ENCODE measurements around the gene SLC19A1.

Gene SLC19A1

DNA sequence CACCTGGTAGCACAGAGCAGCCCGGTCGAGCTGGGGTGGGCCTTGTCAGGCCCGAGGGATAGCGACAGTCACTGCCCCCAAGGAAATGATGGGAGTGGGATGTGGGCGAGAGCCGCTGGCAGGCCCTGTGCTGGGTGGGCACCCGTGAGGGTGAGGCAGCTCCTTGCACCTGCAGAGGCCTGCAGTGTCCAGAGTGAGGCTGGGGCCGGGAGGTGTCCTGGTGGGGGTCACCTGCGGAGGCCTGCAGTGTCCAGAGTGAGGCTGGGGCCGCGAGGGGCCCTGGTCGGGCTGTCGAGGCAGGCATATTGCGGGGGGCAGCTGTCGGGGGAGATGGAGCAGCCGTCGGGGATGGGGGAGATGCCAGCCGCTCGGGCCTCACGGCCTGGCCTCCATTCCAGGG lies 49.5 kb downstream of the SLC19A1 start:
- DNase-seq (ENCODE audit: low spot score): no peak

DNA sequence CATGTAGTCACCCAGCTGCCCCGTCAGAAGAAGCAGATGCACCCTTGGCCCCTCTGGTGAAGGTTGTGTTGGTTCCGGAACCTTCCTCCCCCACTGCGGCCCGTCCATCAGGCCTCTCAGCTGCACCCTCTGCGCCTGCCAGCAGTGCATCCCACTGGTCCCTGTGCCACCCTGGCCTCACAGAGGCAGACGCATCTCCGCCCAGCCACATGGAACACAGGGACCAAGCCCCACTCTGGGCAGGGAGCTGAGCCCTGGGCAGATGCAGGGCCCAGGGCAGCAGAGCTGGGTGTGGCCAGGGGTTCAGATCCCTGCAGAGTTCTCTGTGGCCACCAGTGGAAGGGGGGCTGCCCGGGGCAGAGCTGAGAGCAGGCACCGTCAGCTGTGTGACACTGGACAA lies 50.6 kb downstream of the SLC19A1 start:
- DNase-seq (ENCODE audit: low spot score): no peak

DNA sequence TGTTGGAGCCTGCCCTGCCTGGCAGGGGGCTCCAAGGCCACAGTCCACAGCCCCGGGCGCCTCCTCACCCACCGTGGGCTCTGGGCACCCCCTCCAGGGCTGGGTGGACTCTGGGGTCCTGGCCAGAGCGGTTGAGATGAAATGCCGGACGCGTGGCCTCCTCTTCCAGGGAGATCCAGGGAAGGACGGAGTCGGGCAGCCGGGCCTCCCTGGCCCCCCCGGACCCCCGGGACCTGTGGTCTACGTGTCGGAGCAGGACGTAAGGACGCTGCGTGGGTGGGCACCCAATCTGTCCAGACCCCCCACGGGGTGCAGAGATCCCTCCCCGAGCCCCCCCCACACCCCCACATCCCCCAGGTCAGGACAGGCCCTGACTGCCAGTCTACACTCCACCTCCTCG lies 51.2 kb downstream of the SLC19A1 start:
- no peak for DNase-seq (ENCODE audit: low spot score)

DNA sequence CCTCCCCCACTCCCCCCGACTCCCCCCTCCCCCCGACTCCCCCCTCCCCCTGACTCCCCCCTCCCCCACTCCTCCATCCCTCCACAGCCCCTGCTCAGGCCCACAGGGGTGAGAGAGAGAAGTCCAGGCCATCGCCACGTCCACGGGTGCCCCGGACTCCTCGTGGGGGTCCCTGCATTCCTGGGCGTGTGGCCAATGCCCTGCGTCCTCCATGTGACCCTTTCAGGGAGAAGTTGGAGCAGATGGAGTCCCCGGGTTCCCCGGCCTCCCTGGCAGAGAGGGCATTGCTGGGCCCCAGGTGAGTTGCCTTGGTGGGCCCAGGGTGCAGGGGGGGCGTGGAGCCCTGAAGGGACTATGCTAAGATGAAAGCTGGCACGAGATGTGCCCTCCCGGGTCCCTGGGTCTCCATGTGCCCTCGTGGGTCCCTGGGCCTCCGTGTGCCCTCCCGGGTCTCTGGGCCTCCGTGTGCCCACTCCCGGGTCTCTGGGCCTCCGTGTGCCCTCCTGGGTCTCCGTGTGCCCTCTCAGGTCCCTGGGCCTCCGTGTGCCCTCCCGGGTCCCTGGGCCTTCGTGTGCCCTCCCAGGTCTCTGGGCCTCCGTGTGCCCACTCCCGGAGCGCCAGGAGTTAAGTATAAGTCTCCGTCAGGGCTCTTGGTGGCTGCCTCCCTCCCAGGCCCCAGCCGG lies 52.0 kb downstream of the SLC19A1 start:
- no peak for DNase-seq (ENCODE audit: low spot score)

DNA sequence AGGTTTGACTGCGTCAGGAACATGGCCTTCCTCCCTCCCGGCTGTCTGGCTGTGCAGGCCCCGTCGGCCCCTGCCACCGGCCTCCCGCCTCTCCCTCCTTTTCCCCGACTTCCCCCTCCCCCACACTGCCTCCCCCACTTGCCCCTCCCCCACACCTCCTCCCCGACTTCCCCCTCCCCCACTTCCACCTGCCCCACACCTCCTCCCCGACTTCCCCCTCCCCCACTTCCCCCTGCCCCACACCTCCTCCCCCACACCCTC lies 52.6 kb downstream of the SLC19A1 start:
- no peak for DNase-seq (ENCODE audit: low spot score)

DNA sequence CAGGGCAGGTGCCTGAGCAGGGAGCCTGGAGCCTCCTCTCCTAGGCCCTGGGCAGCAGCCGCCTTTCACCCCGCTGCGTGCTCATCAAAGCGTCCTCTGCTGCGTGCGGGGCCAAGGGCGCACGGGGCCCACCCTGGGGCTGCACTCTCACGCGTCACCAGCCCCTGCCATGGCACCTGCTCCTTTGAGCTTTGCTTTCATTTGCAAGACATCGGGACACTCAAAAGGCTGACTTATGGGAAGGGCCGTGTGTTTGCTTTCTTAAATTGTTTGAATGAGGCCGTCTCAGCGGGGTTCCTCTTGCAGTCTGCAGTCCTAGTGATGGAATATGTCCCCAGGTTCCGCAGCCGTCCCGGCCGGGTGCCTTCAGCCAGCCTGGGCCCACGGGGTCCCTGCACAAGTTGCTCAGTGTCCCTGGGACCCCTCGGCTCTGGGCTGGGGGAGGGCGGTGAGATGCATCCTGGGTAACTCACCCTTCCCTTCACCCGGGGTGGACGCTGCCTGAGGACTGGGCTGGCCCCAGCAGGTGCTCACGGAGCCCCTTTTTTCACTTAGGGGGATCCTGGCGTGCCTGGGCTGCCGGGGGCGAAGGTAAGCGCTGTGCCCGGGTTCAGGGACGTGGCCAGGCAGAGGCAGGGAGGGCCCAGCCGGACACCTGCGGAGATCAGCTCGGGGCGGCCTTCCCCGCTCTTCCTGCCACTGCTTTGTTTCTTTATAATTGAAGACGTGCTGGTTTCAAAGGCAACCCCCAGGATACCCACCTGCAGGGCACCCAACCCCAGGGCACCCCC lies 53.1 kb downstream of the SLC19A1 start:
- no peak for DNase-seq (ENCODE audit: low spot score)

DNA sequence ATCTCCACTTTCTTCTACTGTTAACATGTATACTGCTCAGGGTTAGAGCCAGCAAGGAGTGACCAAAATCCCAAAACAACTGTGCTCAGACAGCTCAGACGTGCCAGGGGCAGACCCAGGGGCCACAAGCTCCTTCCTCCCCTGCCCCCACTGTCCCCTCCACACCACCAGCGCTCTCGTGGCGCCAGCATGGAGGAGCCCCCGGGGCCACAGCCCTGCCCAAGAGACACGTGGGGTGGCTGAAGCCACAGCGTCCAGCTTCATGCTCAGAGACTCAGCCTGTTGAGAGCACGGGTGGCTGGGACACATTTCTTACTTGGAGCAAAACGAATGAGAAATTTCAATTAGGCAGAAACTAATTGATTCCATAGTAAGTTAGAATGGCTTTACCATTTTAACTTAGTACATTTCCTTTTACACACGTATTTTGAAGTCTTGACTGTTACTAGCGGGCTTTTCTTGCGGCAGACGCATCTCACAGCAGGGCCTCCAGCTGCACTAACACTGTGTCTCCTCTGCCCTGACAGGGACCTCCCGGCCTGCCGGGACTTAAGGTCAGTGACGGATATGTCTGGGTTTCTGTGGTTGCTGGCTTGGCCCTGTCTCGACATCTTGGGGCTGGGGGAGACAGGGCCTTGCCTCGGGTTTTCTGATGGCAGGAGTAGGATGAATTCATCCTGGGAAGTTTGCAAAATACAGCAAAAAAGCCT lies 54.2 kb downstream of the SLC19A1 start:
- DNase-seq (ENCODE audit: low spot score): no peak

DNA sequence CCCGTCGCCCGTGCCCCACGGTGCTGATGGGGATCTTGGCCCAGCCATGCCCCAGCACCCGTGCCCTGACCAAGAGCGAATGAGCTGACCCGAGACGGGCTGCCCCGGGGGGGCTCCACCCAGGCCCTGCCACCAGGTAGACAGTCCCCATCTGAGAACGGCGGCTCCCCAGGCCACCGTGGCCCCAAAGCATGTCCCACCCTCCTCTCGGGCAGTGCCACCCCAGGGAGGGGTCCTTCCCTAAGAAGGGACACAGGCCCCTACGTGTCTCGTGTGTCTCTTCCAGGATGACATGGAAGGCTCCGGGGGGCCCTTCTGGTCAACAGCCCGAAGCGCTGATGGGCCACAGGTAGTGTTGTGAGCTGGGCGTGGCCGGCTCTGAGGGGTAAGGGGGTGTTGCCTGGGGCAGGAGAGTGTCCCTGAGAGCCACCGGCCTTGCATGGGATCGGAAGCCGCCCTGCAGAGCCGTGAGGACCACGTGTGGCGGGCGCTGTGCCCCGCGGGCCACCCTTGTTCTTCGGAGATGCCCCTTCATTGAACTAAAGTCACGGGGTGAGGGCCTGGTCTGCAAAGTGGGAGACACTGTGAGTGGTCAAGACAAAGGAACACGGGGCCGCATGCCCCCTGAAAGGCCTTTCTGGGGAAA lies 55.0 kb downstream of the SLC19A1 start:
- no peak for DNase-seq (ENCODE audit: low spot score)

DNA sequence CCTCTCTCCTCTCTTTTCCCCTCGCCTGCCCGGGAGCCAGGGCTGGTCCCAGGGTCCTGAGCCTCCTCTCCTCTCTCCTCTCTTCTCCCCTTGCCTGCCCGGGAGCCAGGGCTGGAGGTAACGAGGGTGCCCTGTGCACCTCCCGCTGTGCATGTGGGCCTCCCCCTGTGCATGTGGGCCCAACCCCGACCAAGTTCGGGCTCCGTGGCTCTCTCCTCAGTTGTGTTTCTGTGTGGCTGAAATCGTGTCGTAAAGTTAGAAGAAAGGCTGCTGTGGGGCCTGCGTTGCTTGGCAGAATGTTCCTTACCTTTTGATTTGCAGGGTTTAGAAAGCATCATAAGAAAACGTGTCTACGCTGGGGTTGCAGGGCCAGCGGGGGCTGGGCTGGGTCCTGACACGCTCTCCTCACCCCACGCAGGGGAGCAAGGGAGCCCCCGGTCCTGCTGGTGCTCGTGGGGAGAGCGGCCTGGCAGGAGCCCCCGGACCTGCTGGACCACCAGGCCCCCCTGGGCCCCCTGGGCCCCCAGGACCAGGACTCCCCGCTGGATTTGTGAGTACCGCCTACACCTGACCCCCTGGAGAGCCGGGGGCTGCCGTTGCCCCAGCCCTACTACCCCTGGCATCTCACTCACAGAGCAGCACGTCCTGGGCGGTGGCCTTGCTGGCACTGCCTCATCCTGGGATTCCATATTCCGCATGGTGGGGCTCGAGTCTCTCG lies 55.6 kb downstream of the SLC19A1 start:
- no peak for DNase-seq (ENCODE audit: low spot score)

DNA sequence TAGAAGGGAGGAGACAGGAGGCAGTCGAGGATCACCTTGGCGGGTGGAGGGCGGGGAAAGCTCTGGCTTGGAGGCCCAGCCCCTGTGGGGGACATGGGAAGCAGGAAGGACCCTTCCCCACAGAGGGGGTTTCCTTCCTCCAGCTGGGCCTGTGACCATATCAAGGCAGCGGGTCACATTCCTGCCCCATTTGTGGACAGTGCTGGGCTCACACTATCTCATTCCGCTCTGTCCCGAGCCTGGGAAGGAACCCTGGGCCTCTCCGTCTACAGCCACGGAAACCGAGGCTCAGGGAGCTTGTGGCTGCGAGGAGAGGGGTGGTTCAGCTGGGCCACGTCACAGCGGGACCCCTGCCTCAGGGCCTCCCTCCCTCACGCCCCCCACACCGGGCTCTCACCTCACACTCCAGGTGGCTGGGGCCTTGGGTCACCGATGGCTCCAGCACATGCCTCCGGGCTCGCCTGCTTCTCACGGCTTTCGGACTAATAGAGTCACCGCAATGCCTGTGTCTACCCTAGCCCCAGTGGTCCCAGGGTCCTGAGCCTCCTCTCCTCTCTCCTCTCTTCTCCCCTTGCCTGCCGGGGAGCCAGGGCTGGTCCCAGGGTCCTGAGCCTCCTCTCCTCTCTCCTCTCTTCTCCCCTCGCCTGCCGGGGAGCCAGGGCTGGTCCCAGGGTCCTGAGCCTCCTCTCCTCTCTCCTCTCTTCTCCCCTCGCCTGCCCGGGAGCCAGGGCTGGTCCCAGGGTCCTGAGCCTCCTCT lies 56.4 kb downstream of the SLC19A1 start:
- no peak for DNase-seq (ENCODE audit: low spot score)

DNA sequence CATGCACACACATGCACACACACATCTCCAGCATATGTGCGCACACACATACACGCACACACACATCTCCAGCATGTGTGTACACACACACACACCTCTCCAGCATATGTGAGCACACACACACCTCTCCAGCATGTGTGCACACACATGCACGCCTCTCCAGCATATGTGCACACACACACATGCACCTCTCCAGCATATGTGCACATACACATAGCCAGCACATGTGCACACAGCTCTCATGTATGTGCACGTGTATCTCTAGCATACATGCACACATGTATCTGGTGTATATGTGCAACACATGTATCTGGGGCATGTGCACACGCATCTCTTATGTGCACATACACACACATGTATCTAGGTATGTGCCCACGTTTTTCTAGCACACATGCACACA lies 57.9 kb downstream of the SLC19A1 start:
- DNase-seq (ENCODE audit: low spot score): no peak

DNA sequence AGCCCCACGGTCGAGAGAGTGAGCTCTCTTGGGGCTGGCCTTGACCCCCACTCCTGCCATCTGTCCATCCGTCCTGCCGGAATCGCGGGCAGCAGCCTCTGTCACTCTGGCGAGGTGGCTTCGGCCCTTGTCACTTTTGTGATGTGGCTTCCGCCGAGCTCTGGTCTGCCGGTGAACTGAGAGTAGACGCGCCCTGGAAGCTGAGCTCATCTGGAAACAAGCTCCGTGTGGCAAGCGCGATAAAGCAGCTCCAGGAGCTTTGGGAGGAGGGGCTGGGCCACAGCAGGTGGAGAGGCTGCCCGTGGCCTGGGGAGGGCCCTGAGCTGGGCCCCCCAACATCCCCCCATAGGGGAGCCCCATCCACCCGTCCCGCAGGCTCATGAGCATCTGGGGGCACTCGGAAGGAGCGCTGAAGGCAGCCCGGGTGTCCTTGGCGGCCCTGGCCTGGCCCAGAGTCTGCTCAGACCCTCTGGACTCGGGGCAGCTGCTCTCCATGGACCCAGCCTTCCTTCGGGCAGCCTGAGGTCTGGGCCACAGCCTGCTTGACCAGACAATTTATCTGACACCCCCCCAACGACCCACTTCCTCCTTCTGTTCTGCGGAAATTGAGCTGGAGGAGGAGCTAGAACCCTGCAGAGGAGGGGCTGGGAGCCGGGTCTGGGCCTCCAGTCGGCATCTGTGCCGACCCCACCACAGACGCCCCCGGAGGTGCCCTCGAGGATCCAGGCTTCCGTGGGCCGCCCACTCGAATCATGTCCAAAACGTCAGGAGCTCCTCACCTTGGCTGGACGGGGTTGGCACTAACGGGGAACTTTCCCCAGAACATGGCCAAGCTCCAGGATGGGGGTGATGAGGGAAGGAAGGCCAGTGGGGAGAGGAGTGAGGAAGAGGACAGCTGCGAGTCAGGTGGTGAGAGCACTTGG lies 59.1 kb downstream of the SLC19A1 start:
- no peak for DNase-seq (ENCODE audit: low spot score)

DNA sequence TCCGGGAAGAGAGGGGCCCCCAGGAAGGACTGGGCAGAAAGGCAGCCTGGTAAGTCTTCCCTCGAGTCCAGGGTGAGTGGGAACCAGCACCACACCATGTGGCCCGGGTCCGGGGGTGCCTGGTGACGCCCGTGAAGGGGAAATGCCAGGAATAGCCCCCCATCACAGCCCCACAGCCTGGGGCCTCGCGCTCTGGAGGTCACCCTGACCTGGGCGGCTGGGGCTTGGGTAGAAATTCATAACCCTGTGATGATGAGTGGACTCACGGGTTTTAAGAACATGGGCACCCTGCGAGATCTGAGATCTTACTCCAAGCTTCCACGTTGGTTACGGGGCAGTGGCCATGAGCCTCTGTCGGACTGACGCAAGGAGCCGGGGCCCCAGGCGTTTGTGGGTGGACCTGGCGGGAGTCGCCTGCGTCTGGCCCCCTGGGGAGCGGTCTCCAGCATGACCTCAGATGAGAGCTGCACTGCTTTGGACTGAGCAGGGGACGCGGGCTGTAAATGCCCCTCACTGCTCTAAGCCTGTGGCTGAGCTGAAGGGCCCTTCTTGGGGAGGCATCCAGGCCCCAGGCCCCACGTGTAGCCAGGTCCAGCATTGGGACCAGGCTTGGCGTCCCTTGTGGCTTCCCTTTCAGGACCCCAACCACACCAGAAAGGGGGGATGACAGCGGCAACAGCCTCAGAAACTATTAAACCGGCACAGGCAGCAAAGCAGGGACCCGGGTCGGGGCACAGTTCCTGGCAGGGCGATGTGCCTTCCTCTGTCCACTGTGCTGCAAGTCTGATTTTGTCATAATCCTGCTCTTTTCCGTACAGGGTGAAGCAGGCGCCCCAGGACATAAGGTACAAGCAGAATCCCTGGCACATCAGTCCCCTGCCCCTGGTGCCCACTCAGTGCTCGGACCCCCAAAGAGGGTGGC lies 60.0 kb downstream of the SLC19A1 start:
- no peak for DNase-seq (ENCODE audit: low spot score)

DNA sequence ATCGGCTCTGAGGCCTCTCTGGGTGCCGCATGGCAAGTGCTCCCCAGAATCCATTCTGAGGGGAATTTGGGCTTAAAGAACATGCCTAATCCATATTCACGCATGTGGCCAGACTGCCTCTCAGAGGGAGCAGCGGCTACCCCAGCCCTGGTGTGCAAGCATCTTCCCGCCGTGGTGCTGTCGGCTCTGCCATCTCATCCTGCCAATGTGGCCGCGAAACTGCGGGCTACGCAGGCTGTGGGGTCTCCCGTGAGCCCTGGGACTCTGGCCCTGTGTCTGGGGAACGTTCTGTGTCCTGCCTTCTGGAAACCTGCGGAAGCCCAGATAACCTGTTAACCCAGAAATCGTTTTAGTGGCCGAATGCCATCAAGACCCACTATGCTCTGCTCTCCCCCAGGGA lies 60.7 kb downstream of the SLC19A1 start:
- no peak for DNase-seq (ENCODE audit: low spot score)

DNA sequence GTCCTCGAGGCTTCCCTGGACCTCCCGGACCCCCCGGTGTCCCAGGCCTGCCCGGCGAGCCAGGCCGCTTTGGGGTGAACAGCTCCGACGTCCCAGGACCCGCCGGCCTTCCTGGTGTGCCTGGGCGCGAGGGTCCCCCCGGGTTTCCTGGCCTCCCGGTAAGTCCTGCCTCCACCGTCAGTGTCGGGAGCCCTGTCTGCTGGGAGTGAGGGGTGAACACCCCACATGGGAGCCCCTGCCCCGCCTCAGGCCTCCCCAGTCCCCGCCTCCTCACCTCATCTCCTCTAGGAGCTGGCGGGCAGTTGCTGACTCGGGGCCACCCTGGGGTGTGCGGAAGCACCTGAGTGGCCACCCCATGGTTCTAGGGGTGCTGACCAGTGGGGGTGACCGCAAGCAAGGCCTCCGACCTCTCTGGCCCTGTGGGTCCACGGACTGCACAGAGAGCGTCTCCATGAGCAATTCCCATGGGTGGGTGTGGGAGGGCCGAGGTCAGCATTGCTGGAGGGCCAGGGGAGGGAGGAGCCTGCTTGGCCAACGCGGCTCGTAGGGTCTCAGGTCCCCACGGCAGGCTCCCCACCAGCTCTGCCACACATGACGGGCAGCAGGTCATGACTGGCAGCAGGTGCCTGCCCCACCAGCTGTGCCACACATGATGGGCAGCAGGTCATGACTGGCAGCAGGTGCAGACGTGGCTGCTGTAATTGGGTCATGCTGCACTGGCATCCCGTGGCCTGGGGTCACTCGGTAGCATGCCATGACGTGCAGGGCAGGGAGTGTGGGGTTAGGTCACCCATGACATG lies 61.3 kb downstream of the SLC19A1 start:
- no peak for DNase-seq (ENCODE audit: low spot score)

DNA sequence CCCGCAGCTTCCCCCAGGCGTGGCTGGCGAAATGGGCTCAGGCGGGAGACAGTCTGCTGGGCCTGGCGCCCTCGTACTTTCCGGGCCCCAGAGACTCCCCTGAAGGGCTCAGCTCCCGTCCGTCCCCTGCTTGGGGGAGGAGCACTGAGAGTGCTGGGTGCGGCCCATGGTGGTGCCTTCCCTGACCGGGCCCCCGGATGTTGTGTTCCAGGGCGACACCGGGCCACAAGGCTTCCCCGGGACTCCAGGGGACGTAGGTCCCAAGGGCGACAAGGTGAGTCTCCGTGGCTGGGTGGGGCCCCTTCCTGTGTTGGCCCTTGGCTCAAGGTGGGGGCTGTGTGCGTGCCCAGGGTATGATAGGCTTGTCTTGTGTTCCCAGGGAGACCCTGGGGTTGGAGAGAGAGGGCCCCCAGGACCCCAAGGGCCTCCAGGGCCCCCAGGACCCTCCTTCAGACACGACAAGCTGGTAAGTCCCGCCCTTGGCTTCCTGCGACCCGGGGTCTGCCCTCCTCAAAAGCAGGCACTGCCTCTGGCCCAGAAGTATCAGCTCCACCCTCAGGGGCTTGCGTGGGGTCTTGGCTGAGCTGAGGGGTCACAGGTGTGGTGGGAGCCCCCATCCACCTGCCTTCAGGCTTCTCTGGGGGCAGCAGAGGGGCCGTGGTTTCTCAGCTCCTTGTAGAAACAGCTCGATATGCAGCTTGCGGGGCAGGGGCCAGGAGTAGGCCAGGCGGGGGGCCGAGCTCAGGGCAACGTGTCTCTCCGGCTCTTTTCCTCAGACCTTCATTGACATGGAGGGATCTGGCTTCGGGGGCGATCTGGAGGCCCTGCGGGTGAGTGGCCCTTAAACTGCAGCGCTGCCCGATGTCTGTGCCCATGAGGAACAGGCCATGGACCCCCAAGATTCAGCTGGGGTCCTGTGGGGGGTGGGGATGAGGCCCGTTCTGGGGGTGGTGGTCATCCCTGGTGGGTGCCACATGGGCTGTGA lies 62.3 kb downstream of the SLC19A1 start:
- DNase-seq (ENCODE audit: low spot score): no peak
